Right atrium auricular region (tissue), 2 donors: Measurements from ENCODE around the gene ITGB1. TPM values are rescaled to one million over a fixed set of nuclear protein-coding genes. Genes with fewer than 3 reads are reported as not detected.

Experiments used
- DNase-seq: peaks from one replicate; pipeline ENCODE4 v3.0.0-alpha.2; 2019; ENCODE audit warnings: low spot score
- H3K27ac ChIP-seq, 2 donors: fragments of 200-600 bp; sonication (generic); 1 replicate in 1 of 2; 2 replicates in 1 of 2; pipeline ENCODE4 v1.5.1; 2016 to 2019
- H3K27me3 ChIP-seq, 2 donors: fragments of 200-600 bp; sonication (generic); one replicate each; pipeline versions ENCODE4 v1.5.1 to v1.6.0; 2017 to 2019
- H3K36me3 ChIP-seq: fragments of 200-600 bp; sonication (generic); one replicate; pipeline ENCODE4 v1.5.1; 2016
- H3K4me1 ChIP-seq, 2 donors: fragments of 200-600 bp; sonication (generic); one replicate each; pipeline versions ENCODE4 v1.5.1 to v1.6.0; 2017 to 2019
- H3K4me3 ChIP-seq, 2 donors: fragments of 200-600 bp; sonication (generic); 1 replicate in 1 of 2; 2 replicates in 1 of 2; pipeline ENCODE4 v1.5.1; 2017 to 2019; ENCODE audit warnings: mild to moderate bottlenecking in 1 of 2, moderate library complexity in 1 of 2
- H3K9me3 ChIP-seq, 2 donors: fragments of 200-600 bp; sonication (generic); one replicate each; pipeline ENCODE4 v1.5.1; 2019
- CTCF ChIP-seq, 2 donors: fragments of 200-600 bp; sonication (generic); IDR thresholded peaks; one replicate each; pipeline ENCODE4 v1.5.1; 2019; ENCODE audit warnings: antibody characterized with exemption in 2 of 2
- total RNA-seq, 2 donors: library from RNA; depleted of rRNA; stranded (reverse); fragments of >200 nt; gene quantifications; one replicate each; pipeline ENCODE4 v1.1.0, GENCODE V29; 2016

Gene ITGB1
- total RNA-seq, 2 donors from 2014 or later, result 454 to 1,054 TPM

- H3K27ac ChIP-seq, result peak overlapping the region; percentile 78 to 81
- H3K27me3 ChIP-seq, result no peaks in the 10 kb centered on the region
- no peak for TF ChIP-seq CTCF (IDR thresholded peaks at IDR 0.05)
- H3K9me3 ChIP-seq, result no peaks in the 10 kb centered on the region
- H3K36me3 ChIP-seq, result peaks cover 6% of the 10 kb centered on the region
- H3K4me1 ChIP-seq, result peaks cover 0 to 77% of the 10 kb centered on the region in 2 donors
- H3K4me3 ChIP-seq, result no peak overlapping the region
- DNase-seq, result no peak
These were observed 18.5 kb downstream of the ITGB1 start for GRCh38 chr10:32939296-32940111.

- peak overlapping the region in 1 of 2 donors; percentile 6 for H3K4me3 ChIP-seq
- peaks cover 15% of the 10 kb centered on the region for H3K36me3 ChIP-seq
- no peaks in the 10 kb centered on the region for H3K27me3 ChIP-seq
- peak overlapping the region; percentile 78 to 81 for H3K27ac ChIP-seq
- no peaks in the 10 kb centered on the region for H3K9me3 ChIP-seq
- peak; percentile 60 for DNase-seq
- peaks cover 0 to 68% of the 10 kb centered on the region in 2 donors for H3K4me1 ChIP-seq
- no peak for TF ChIP-seq CTCF (IDR thresholded peaks at IDR 0.05)
These were observed 19.4 kb downstream of the ITGB1 start for GRCh38 chr10:32938554-32939061.

- Histone ChIP-seq H3K9me3 (no peaks in the 10 kb centered on the region), H3K36me3 (peaks cover 16% of the 10 kb centered on the region), H3K4me1 (peaks cover 0 to 62% of the 10 kb centered on the region in 2 donors), H3K27me3 (no peaks in the 10 kb centered on the region), H3K27ac (peak overlapping the region; percentile 78 to 81), H3K4me3 (peak overlapping the region in 1 of 2 donors; percentile 6)
- TF ChIP-seq CTCF (IDR thresholded peaks at IDR 0.05), result no peak
- no peak for DNase-seq
These were observed 20.1 kb downstream of the ITGB1 start for GRCh38 chr10:32937911-32938424.

GRCh38 chr10:32932225-32932729 is 25.8 kb downstream of the ITGB1 start:
- Histone ChIP-seq H3K4me3 (no peak overlapping the region), H3K27me3 (no peaks in the 10 kb centered on the region), H3K9me3 (no peaks in the 10 kb centered on the region), H3K4me1 (peaks cover 0 to 18% of the 10 kb centered on the region in 2 donors), H3K36me3 (peaks cover 54% of the 10 kb centered on the region), H3K27ac (no peak overlapping the region)
- no peak for DNase-seq
- TF ChIP-seq CTCF (IDR thresholded peaks at IDR 0.05), result no peak

GRCh38 chr10:32931593-32931992 is 26.4 kb downstream of the ITGB1 start:
- H3K9me3 ChIP-seq, result no peaks in the 10 kb centered on the region
- no peak for DNase-seq
- no peak overlapping the region for H3K4me3 ChIP-seq
- peaks cover 61% of the 10 kb centered on the region for H3K36me3 ChIP-seq
- no peaks in the 10 kb centered on the region for H3K27me3 ChIP-seq
- H3K27ac ChIP-seq, result no peak overlapping the region
- TF ChIP-seq CTCF (IDR thresholded peaks at IDR 0.05), result no peak
- H3K4me1 ChIP-seq, result peaks cover 0 to 15% of the 10 kb centered on the region in 2 donors
